ENCODE results near the gene CFAP73. TPM values are rescaled to one million over a fixed set of nuclear protein-coding genes. Genes with fewer than 3 reads are reported as not detected.

The CFAP73 gene
- total RNA-seq, 1 experiment from 2014 or later = 0.34 TPM

DNA sequence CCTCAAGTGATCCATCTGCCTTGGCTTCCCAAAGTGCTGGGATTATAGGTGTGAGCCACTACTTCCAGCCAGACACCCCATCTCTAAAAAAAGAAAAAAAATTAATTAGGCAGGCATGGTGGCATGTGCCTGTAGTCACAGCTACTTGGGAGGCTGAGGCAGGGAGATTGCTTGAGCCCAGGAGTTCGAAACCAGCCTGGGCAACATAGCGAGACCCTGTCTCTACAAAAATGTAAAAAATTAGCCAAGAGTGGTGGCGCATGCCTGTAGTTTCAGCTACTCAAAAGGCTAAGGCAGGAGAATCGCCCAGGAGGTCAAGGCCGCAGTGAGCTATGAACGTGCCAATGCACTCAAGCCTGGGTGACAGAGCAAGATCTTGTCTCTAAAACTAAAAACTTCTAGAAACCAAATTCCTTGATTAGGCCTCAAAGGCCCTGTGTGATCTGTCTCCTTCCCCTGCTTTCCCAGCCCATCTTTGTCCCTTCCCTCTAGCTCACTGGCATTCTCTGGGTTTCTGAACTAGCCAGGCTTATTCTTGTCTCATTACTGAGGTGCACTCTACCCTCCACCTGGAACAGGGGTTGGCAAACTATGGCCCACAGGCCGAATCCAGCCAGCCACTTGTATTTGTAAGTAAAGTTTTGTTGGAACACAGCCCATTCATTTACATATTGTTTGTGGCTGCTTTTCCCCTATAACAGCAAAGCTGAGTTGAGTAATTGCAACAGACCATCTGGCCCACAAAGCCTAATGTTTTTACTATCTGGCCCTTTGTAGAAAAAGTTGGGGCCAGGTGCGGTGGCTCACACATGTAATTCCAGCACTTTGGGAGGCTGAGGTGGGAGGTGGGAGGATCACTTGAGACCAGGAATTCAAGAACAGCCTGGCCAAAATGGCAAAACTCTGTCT lies 54.6 kb downstream of the CFAP73 start:
- intact Hi-C loops (cut with micrococcal nuclease) = no loop called here
- Histone ChIP-seq H3K79me2 (ENCODE audit: insufficient read depth, low read length) (no peaks in the 10 kb centered on the region), H2AFZ (ENCODE audit: low read depth, low read length, poor library complexity, severe bottlenecking) (no peak overlapping the region), H3K4me2 (ENCODE audit: low read length) (peak overlapping the region; percentile 6; the same call in 1 of the 2 replicates), H3K9ac (ENCODE audit: low read length) (no peak overlapping the region), H3K9me3 (ENCODE audit: control insufficient read depth in 1 of 2, insufficient read depth in 1 of 2, low read depth in 1 of 2, low read length in 2 of 2) (no peaks in the 10 kb centered on the region), H3K27me3 (ENCODE audit: insufficient read depth, low read length) (no peaks in the 10 kb centered on the region), H3K27ac (ENCODE audit: low read depth, low read length) (peak overlapping the region; percentile 40), H3K9me2 (ENCODE audit: insufficient read depth) (no peaks in the 10 kb centered on the region), H4K20me1 (ENCODE audit: insufficient read depth) (no peaks in the 10 kb centered on the region), H3K36me3 (ENCODE audit: control insufficient read depth in 1 of 2, insufficient read depth in 2 of 2, low read length in 2 of 2) (no peaks in the 10 kb centered on the region), H3K4me1 (ENCODE audit: control insufficient read depth in 1 of 2, insufficient read depth in 2 of 2, low read length in 2 of 2) (peaks cover 18 to 24% of the 10 kb centered on the region in 2 experiments), H3K4me3 (replicated peaks in 1 of 2; ENCODE audit: low read depth in 1 of 2, low read length in 2 of 2) (no peak overlapping the region)
- CTCF ChIA-PET = interaction anchor here (0.7 to 1.5 kb wide), 4 partner anchors 9 to 221 kb away, joined by 3 to 4 read pairs (median 3); no protein-coding TSS in a partner anchor
- RAD21 ChIA-PET (ENCODE audit: low non-redundant PET in 1 of 2, low total read pairs in 2 of 2, uncharacterized antibody in 2 of 2, unreplicated experiment in 2 of 2) = no interaction called here
- DNase-seq (ENCODE audit: low read depth, low spot score) = no peak
- no peak for ATAC-seq
- POLR2A ChIA-PET = interaction anchor here (1.1 kb wide), 1 partner anchor 19 kb away, joined by 3 read pairs; the partner anchor contains the start of genes DDX54 and RITA1
- TF ChIP-seq POLR2AphosphoS5 (IDR thresholded peaks at IDR 0.05; ENCODE audit: low read depth, low read length) = no peak
- no peak for TF ChIP-seq JUND (IDR thresholded peaks at IDR 0.05)
- TF ChIP-seq, protein P1, sequence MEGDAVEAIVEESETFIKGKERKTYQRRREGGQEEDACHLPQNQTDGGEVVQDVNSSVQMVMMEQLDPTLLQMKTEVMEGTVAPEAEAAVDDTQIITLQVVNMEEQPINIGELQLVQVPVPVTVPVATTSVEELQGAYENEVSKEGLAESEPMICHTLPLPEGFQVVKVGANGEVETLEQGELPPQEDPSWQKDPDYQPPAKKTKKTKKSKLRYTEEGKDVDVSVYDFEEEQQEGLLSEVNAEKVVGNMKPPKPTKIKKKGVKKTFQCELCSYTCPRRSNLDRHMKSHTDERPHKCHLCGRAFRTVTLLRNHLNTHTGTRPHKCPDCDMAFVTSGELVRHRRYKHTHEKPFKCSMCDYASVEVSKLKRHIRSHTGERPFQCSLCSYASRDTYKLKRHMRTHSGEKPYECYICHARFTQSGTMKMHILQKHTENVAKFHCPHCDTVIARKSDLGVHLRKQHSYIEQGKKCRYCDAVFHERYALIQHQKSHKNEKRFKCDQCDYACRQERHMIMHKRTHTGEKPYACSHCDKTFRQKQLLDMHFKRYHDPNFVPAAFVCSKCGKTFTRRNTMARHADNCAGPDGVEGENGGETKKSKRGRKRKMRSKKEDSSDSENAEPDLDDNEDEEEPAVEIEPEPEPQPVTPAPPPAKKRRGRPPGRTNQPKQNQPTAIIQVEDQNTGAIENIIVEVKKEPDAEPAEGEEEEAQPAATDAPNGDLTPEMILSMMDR (IDR thresholded peaks at IDR 0.05 in 2 of 3, conservative IDR thresholded peaks at IDR 0.05 in 1 of 3; ENCODE audit: borderline replicate concordance in 1 of 3, insufficient read depth in 1 of 3, low read depth in 2 of 3, low read length in 2 of 3) = no peak
- no peak for TF ChIP-seq SIN3A (IDR thresholded peaks at IDR 0.05; ENCODE audit: low read depth)
- no peak for TF ChIP-seq EZH2 (IDR thresholded peaks at IDR 0.05)
- TF ChIP-seq FOSL1 (IDR thresholded peaks at IDR 0.05; ENCODE audit: low read depth) = no peak
- no peak for TF ChIP-seq RAD21 (IDR thresholded peaks at IDR 0.05; ENCODE audit: low read depth)
- no peak for TF ChIP-seq ZNF274 (IDR thresholded peaks at IDR 0.05; ENCODE audit: low read depth, low read length)
- TF ChIP-seq POLR2A (IDR thresholded peaks at IDR 0.05; ENCODE audit: borderline replicate concordance, extremely low read depth, insufficient read depth, insufficient read length) = no peak
- no peak for TF ChIP-seq CBX3 (IDR thresholded peaks at IDR 0.05; ENCODE audit: low read depth)
- TF ChIP-seq, protein P2, sequence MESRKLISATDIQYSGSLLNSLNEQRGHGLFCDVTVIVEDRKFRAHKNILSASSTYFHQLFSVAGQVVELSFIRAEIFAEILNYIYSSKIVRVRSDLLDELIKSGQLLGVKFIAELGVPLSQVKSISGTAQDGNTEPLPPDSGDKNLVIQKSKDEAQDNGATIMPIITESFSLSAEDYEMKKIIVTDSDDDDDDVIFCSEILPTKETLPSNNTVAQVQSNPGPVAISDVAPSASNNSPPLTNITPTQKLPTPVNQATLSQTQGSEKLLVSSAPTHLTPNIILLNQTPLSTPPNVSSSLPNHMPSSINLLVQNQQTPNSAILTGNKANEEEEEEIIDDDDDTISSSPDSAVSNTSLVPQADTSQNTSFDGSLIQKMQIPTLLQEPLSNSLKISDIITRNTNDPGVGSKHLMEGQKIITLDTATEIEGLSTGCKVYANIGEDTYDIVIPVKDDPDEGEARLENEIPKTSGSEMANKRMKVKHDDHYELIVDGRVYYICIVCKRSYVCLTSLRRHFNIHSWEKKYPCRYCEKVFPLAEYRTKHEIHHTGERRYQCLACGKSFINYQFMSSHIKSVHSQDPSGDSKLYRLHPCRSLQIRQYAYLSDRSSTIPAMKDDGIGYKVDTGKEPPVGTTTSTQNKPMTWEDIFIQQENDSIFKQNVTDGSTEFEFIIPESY (IDR thresholded peaks at IDR 0.05; ENCODE audit: extremely low read depth, insufficient replicate concordance, low read length) = no peak
- no peak for TF ChIP-seq EGR1 (IDR thresholded peaks at IDR 0.05; ENCODE audit: low read depth)
- no peak for TF ChIP-seq EZH2phosphoT487 (IDR thresholded peaks at IDR 0.05; ENCODE audit: borderline replicate concordance)
- TF ChIP-seq YY1 (IDR thresholded peaks at IDR 0.05; ENCODE audit: extremely low read depth, insufficient replicate concordance, low read depth, low read length) = no peak
- TF ChIP-seq, protein P3, sequence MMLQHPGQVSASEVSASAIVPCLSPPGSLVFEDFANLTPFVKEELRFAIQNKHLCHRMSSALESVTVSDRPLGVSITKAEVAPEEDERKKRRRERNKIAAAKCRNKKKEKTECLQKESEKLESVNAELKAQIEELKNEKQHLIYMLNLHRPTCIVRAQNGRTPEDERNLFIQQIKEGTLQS (IDR thresholded peaks at IDR 0.05) = no peak
- no peak for TF ChIP-seq SP1 (IDR thresholded peaks at IDR 0.05; ENCODE audit: low read depth)
- TF ChIP-seq TCF7L2 (IDR thresholded peaks at IDR 0.05; ENCODE audit: borderline replicate concordance, extremely low read depth, insufficient read depth, insufficient read length) = no peak
- TF ChIP-seq, protein P4, sequence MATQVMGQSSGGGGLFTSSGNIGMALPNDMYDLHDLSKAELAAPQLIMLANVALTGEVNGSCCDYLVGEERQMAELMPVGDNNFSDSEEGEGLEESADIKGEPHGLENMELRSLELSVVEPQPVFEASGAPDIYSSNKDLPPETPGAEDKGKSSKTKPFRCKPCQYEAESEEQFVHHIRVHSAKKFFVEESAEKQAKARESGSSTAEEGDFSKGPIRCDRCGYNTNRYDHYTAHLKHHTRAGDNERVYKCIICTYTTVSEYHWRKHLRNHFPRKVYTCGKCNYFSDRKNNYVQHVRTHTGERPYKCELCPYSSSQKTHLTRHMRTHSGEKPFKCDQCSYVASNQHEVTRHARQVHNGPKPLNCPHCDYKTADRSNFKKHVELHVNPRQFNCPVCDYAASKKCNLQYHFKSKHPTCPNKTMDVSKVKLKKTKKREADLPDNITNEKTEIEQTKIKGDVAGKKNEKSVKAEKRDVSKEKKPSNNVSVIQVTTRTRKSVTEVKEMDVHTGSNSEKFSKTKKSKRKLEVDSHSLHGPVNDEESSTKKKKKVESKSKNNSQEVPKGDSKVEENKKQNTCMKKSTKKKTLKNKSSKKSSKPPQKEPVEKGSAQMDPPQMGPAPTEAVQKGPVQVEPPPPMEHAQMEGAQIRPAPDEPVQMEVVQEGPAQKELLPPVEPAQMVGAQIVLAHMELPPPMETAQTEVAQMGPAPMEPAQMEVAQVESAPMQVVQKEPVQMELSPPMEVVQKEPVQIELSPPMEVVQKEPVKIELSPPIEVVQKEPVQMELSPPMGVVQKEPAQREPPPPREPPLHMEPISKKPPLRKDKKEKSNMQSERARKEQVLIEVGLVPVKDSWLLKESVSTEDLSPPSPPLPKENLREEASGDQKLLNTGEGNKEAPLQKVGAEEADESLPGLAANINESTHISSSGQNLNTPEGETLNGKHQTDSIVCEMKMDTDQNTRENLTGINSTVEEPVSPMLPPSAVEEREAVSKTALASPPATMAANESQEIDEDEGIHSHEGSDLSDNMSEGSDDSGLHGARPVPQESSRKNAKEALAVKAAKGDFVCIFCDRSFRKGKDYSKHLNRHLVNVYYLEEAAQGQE (IDR thresholded peaks at IDR 0.05; ENCODE audit: low read depth) = no peak
- no TSS peak for BruUV-seq (replicated peaks)

Measured in HCT116 (cell line).